H9 (cell line): ENCODE results near the gene DMRTC2. TPM values are rescaled to one million over a fixed set of nuclear protein-coding genes. Genes with fewer than 3 reads are reported as not detected.

Experiments
- DNase-seq: peaks from one replicate; pipeline ENCODE4 v3.0.0-alpha.2; 2017
- H2AFZ ChIP-seq: one replicate; pipeline ENCODE4 v1.6.1; 2013; ENCODE audit warnings: mild to moderate bottlenecking, low read length, control low read depth, moderate library complexity
- H2AK5ac ChIP-seq: 2 replicates; pipeline ENCODE4 v1.6.1; 2013; ENCODE audit warnings: low read length, control low read depth, mixed read lengths; ENCODE audit not compliant: insufficient read length
- H2BK120ac ChIP-seq: one replicate; pipeline ENCODE4 v1.6.1; 2013; ENCODE audit warnings: low read depth, mild to moderate bottlenecking, low read length, control low read depth, inconsistent platforms; ENCODE audit not compliant: poor library complexity, severe bottlenecking
- H2BK12ac ChIP-seq: 2 replicates; pipeline ENCODE4 v1.6.1; 2013; ENCODE audit warnings: low read length, control low read depth, mixed read lengths, low read depth; ENCODE audit not compliant: insufficient read length
- H2BK15ac ChIP-seq: 2 replicates; pipeline ENCODE4 v1.6.1; 2013; ENCODE audit warnings: low read depth, low read length, control low read depth
- H2BK20ac ChIP-seq: one replicate; pipeline ENCODE4 v1.6.1; 2013; ENCODE audit warnings: low read depth, mild to moderate bottlenecking, low read length, control low read depth, inconsistent platforms; ENCODE audit not compliant: poor library complexity, severe bottlenecking
- H2BK5ac ChIP-seq: 2 replicates; pipeline ENCODE4 v1.6.1; 2013; ENCODE audit warnings: low read length, control low read depth, mixed read lengths; ENCODE audit not compliant: insufficient read length
- H3K14ac ChIP-seq: 2 replicates; pipeline ENCODE4 v1.6.1; 2013; ENCODE audit warnings: low read length, control low read depth; ENCODE audit not compliant: insufficient read depth
- H3K18ac ChIP-seq: 2 replicates; pipeline ENCODE4 v1.6.1; 2013; ENCODE audit warnings: low read depth, mild to moderate bottlenecking, mixed read lengths, low read length, control low read depth; ENCODE audit not compliant: insufficient read length
- H3K23ac ChIP-seq: 2 replicates; pipeline ENCODE4 v1.6.1; 2013; ENCODE audit warnings: low read length, control low read depth, mixed read lengths, low read depth; ENCODE audit not compliant: insufficient read length
- H3K23me2 ChIP-seq: 2 replicates; pipeline ENCODE4 v1.6.1; 2013; ENCODE audit warnings: low read depth, mild to moderate bottlenecking, mixed read lengths, low read length, control low read depth; ENCODE audit not compliant: insufficient read length, poor library complexity, severe bottlenecking
- H3K27ac ChIP-seq: 2 replicates; pipeline ENCODE4 v1.5.1; 2013; ENCODE audit warnings: low read length, control low read depth, mixed read lengths, low read depth; ENCODE audit not compliant: insufficient read length
- H3K27me3 ChIP-seq: 2 replicates; pipeline ENCODE4 v1.6.1; 2013; ENCODE audit warnings: low read length, control low read depth, inconsistent platforms; ENCODE audit not compliant: insufficient read depth
- H3K4ac ChIP-seq: 2 replicates; pipeline ENCODE4 v1.6.1; 2013; ENCODE audit warnings: low read depth, mild to moderate bottlenecking, control low read depth, inconsistent platforms, low read length, moderate library complexity
- H3K4me1 ChIP-seq: 2 replicates; pipeline ENCODE4 v1.6.1; 2013; ENCODE audit warnings: low read length, control low read depth, inconsistent platforms; ENCODE audit not compliant: insufficient read depth
- H3K4me2 ChIP-seq: 2 replicates; pipeline ENCODE4 v1.6.1; 2013; ENCODE audit warnings: low read length, control low read depth, mixed read lengths; ENCODE audit not compliant: insufficient read length, insufficient read depth
- H3K56ac ChIP-seq: 2 replicates; pipeline ENCODE4 v1.6.1; 2013; ENCODE audit warnings: low read depth, mild to moderate bottlenecking, mixed read lengths, low read length, control low read depth; ENCODE audit not compliant: insufficient read length
- H3K79me1 ChIP-seq: 2 replicates; pipeline ENCODE4 v1.6.1; 2013; ENCODE audit warnings: low read depth, mild to moderate bottlenecking, moderate library complexity, low read length, control low read depth, inconsistent platforms; ENCODE audit not compliant: insufficient read depth, poor library complexity, severe bottlenecking
- H3K79me2 ChIP-seq: 2 replicates; pipeline ENCODE4 v1.6.1; 2013; ENCODE audit warnings: low read length, control low read depth, inconsistent platforms; ENCODE audit not compliant: insufficient read depth
- H3K9ac ChIP-seq: 2 replicates; pipeline ENCODE4 v1.6.1; 2013; ENCODE audit warnings: low read length, control low read depth, mixed read lengths; ENCODE audit not compliant: insufficient read length; ENCODE audit errors: extremely low read depth
- H3K9me3 ChIP-seq: one replicate; pipeline ENCODE4 v1.6.1; 2013; ENCODE audit warnings: low read depth, low read length, inconsistent platforms; ENCODE audit not compliant: control insufficient read depth
- H3T11ph ChIP-seq: one replicate; pipeline ENCODE4 v1.6.1; 2013; ENCODE audit warnings: mild to moderate bottlenecking, low read length, control low read depth, inconsistent platforms
- H4K20me1 ChIP-seq: one replicate; pipeline ENCODE4 v1.6.1; 2013; ENCODE audit not compliant: control insufficient read depth, insufficient read length, insufficient read depth
- H4K5ac ChIP-seq: 2 replicates; pipeline ENCODE4 v1.6.1; 2013; ENCODE audit warnings: low read depth, mild to moderate bottlenecking, mixed read lengths, low read length, control low read depth; ENCODE audit not compliant: insufficient read length
- H4K8ac ChIP-seq: replicated peaks from 2 replicates; pipeline ENCODE4 v1.6.1; 2013; ENCODE audit warnings: low read length, control low read depth, mixed read lengths, low read depth; ENCODE audit not compliant: insufficient read length
- H4K91ac ChIP-seq: 2 replicates; pipeline ENCODE4 v1.6.1; 2013; ENCODE audit warnings: low read depth, mild to moderate bottlenecking, moderate library complexity, mixed read lengths, low read length, control low read depth; ENCODE audit not compliant: insufficient read length
- H3K27ac Mint-ChIP-seq, 3 experiments: 2 replicates in 2 of 3; 3 replicates in 1 of 3; pipeline ENCODE4 v1.8.0; 2020 to 2021; ENCODE audit warnings: mixed read lengths in 3 of 3, mild to moderate bottlenecking in 1 of 3, moderate library complexity in 1 of 3
- H3K27me3 Mint-ChIP-seq: 2 replicates; pipeline ENCODE4 v1.8.0; 2021; ENCODE audit warnings: low read depth, mild to moderate bottlenecking, moderate library complexity, mixed read lengths
- H3K36me3 Mint-ChIP-seq, 3 experiments: 2 replicates in 2 of 3; 3 replicates in 1 of 3; pipeline ENCODE4 v1.8.0; 2020 to 2021; ENCODE audit warnings: low read depth in 3 of 3, mixed read lengths in 3 of 3; ENCODE audit not compliant: insufficient read depth in 1 of 3
- H3K4me1 Mint-ChIP-seq, 2 experiments: 2 replicates each; pipeline ENCODE4 v1.8.0; 2020; ENCODE audit warnings: mixed read lengths in 2 of 2
- H3K4me3 Mint-ChIP-seq, 2 experiments: 2 replicates in 1 of 2; 3 replicates in 1 of 2; pipeline ENCODE4 v1.8.0; 2020 to 2021; ENCODE audit warnings: mild to moderate bottlenecking in 2 of 2, mixed read lengths in 2 of 2, moderate library complexity in 1 of 2
- H3K9me3 Mint-ChIP-seq, 2 experiments: 2 replicates in 1 of 2; 3 replicates in 1 of 2; pipeline ENCODE4 v1.8.0; 2020; ENCODE audit warnings: mild to moderate bottlenecking in 2 of 2, mixed read lengths in 2 of 2, moderate library complexity in 1 of 2
- WGBS: extraction: QIAGEN DNeasy Blood & Tissue Kit; methylation state at CpG from one replicate; pipeline ENCODE4 v1.1.7; 2013; ENCODE audit warnings: missing lambda C conversion rate, low lambda C conversion rate, mixed read lengths; ENCODE audit not compliant: insufficient read length; ENCODE audit errors: extremely low coverage; 5-methylcytosine and 5-hydroxymethylcytosine counted together
- total RNA-seq: library from RNA; stranded (reverse); gene quantifications from 2 replicates; pipeline ENCODE4 v1.2.1, GENCODE V29; 2021
- TF ChIP-seq, protein P1 (sequence below): fragments of 200-600 bp; sonication (generic); conservative IDR thresholded peaks from 3 replicates; pipeline ENCODE4 v1.8.0; 2021; ENCODE audit warnings: antibody characterized with exemption, mild to moderate bottlenecking

DMRTC2 gene
- total RNA-seq, 1 experiment from 2014 or later = not detected

DNA sequence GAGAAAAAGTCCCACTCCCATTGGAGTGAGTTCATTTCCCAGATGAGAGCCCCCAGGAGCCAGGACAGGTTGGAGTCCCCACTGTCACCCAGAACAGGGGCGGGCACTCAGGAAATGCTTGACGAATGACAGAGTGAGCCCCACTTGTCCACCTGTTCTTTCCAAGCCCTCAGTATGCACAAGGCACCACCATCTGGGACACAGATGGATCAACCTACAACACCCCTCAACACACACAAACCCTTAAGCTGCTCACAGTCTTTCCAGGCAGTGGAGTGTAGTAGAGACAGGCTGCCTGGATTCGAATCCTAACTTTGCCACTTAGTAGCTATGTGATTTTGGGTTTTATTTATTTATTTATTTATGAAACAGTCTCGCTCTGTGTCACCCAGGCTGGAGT is 46.1 kb downstream of the DMRTC2 start:
- Histone ChIP-seq H2AFZ (no peak overlapping the region), H2AK5ac (no peak overlapping the region), H3K79me2 (0 out of 2 replicates have a peak, but pooled peaks cover 2% of the 10 kb centered on the region), H4K5ac (no peak overlapping the region), H4K91ac (no peak overlapping the region), H3K27ac (no peak overlapping the region), H3K14ac (no peak overlapping the region), H2BK5ac (no peak overlapping the region), H3T11ph (no peak overlapping the region), H3K56ac (no peak overlapping the region), H3K4me1 (peaks cover 8% of the 10 kb centered on the region), H3K18ac (no peak overlapping the region), H3K23ac (no peak overlapping the region), H4K20me1 (no peaks in the 10 kb centered on the region), H3K9ac (no peak overlapping the region), H2BK12ac (no peak overlapping the region), H2BK120ac (no peak overlapping the region), H3K79me1 (no peaks in the 10 kb centered on the region), H2BK15ac (no peak overlapping the region), H2BK20ac (no peak overlapping the region), H3K9me3 (no peaks in the 10 kb centered on the region), H3K23me2 (no peaks in the 10 kb centered on the region), H3K4ac (no peak overlapping the region), H3K4me2 (no peak overlapping the region), H4K8ac (no peak overlapping the region), H3K27me3 (no peaks in the 10 kb centered on the region)
- no peak overlapping the region for H3K4me3 Mint-ChIP-seq
- H3K4me1 Mint-ChIP-seq = peaks cover 16 to 43% of the 10 kb centered on the region in 2 experiments
- H3K9me3 Mint-ChIP-seq = no peaks in the 10 kb centered on the region; a peak in 1 of 5 replicates
- no CpG with 5 or more reads among the region's 4 CpGs for WGBS
- peaks cover 3 to 31% (median 9%) of the 10 kb centered on the region in 3 experiments; a peak in 5 of 7 replicates for H3K36me3 Mint-ChIP-seq
- no peaks in the 10 kb centered on the region; the same call in 1 of the 2 replicates for H3K27me3 Mint-ChIP-seq
- no peak overlapping the region for H3K27ac Mint-ChIP-seq
- no peak for DNase-seq
- TF ChIP-seq, protein P1, sequence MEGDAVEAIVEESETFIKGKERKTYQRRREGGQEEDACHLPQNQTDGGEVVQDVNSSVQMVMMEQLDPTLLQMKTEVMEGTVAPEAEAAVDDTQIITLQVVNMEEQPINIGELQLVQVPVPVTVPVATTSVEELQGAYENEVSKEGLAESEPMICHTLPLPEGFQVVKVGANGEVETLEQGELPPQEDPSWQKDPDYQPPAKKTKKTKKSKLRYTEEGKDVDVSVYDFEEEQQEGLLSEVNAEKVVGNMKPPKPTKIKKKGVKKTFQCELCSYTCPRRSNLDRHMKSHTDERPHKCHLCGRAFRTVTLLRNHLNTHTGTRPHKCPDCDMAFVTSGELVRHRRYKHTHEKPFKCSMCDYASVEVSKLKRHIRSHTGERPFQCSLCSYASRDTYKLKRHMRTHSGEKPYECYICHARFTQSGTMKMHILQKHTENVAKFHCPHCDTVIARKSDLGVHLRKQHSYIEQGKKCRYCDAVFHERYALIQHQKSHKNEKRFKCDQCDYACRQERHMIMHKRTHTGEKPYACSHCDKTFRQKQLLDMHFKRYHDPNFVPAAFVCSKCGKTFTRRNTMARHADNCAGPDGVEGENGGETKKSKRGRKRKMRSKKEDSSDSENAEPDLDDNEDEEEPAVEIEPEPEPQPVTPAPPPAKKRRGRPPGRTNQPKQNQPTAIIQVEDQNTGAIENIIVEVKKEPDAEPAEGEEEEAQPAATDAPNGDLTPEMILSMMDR = no peak
